Measurements from ENCODE around the gene GALNT10.

GALNT10 gene

DNA sequence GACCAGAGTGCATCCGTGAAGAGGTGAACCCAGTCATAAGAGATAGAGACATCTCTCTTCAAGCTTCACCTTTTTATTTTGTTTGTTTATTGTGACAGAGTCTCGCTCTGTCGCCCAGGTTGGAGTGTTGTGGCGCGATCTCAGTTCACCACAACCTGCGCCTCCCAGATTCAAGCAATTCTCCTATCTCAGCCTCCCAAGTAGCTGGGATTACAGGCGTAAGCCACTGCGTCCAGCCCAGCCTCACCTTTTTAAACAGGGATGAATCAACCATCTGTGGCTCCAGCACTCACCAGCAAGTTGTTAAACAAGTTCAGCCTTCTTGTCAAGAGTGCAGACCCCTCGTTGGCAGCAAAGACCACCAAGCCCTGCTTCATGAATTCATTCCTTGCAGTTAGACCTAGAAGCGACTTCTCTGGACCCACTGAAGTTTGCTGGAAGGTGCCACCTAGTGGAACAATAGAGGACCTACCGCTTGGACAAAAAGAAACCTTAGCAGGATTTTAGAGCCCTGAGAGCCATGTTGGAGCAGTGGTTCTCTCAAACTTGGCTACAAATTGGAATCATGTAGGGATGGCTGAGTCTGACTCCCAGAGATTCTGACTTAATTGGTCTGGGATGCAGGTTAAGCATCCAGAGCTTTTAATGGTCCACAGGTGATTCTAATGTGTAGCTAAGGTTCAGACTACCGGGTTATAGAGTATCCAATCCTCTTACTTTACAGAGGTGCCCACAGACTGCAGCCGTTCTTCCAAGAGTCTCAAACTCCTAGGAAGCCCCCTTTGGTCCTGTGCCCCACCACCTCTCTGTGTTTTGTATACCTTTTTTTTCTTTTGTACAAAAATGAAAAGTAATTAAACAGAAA, 10.5 kb upstream of the GALNT10 start:
- peak; percentile 59 for DNase-seq

GRCh38 chr5:154181161-154181560, 9.4 kb upstream of the GALNT10 start:
- no peak for DNase-seq

- DNase-seq, result no peak
Observed at GRCh38 chr5:154189256-154189818, 1.2 kb upstream of the GALNT10 start.

DNA sequence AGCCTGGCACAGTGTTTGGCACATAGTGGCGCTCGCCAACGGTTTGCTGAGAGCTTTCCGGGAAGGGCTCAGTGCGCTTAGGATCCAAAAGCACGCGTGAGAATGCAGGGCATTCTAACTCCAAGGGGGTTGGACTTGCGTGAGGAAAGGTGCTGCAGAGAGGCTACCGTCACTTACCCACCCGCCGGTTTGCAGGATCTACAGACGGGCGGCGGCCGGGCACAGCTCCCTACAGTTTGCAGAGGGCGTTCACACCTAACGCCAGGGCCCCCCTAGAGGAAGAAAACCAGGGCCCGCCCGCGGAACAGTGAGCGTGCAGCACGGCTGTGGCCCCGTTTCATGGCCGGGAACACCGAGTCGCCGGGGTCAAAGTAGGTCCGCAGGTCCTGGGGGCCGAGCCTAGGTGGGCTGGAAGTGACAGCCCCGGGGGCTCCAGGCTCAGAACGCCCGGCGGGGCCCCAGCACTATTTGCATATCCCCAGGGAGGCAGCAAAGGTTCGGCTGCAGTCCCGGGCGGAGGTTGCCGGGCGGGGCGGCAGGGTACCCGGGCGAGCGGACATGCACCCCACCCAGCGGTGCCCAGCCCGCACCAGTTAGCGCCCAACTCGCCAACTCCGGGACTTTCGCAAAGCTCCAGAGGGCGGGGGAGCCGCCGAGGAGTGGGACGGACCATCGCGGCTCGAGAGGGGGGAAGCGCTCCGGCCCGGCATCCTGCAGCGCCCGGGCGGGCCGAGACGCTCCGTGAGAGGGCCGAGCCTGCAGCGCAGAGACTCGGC, 526 bp upstream of the GALNT10 start:
- peak; percentile 55 for DNase-seq

DNA sequence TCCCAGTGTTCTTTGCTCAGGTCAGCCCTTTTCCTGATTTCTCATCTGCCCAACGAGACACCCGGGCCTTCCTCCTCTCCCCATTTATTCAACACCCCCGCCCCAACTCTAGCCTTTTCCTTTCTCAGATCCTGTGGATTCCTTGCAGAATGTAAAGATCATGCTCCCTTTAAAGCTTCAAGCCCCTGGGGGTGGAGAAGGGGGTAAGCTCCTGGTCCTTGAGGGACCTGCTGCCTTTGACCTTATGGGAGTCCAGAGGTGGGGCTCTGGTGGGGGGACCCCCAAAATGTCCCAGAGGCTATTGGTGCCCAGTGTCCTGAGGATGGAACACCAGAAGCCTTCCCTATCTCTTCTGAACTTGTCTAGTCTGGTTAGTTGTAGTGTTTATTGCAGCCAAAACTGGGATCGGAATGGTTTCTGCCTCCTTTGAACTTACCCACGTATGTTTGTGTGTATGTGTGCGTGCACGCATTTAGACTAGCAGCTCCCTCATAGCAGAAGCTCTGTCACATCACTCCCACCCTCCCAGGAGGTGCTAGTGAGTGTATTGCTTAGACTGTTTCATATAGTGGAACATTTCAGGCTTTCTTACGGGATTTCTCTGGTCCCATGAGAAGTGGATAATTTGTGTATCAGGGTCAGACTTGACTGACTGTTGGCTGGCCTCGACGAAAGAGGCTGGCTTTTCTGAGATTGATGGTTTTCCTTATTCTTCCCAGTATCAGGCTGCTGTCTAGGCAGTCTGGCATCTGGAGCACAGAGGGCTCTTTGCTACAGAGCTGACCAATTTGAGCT, 1.1 kb downstream of the GALNT10 start:
- no peak for DNase-seq

DNA sequence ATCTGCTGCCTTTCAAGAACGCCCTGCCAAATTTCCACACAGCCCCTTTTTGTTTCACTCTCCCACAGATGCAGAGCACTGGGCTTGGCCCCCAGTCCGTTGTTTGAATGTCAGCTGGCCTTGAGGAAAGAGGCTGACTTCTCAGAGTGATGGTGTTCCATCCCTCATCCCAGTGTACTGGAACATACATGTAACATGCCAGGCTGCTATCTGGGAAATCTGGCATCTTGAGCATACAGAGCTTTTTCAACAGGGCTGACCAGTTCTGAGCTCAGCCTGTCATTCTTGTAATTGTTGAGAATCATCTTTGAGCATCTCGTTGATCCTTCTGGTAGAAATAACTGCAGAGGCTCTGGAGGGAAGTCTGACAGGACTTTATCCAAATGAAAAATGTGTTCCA, 2.8 kb downstream of the GALNT10 start:
- DNase-seq, result no peak

GRCh38 chr5:154193701-154194121, 3.2 kb downstream of the GALNT10 start:
- DNase-seq, result no peak

DNA sequence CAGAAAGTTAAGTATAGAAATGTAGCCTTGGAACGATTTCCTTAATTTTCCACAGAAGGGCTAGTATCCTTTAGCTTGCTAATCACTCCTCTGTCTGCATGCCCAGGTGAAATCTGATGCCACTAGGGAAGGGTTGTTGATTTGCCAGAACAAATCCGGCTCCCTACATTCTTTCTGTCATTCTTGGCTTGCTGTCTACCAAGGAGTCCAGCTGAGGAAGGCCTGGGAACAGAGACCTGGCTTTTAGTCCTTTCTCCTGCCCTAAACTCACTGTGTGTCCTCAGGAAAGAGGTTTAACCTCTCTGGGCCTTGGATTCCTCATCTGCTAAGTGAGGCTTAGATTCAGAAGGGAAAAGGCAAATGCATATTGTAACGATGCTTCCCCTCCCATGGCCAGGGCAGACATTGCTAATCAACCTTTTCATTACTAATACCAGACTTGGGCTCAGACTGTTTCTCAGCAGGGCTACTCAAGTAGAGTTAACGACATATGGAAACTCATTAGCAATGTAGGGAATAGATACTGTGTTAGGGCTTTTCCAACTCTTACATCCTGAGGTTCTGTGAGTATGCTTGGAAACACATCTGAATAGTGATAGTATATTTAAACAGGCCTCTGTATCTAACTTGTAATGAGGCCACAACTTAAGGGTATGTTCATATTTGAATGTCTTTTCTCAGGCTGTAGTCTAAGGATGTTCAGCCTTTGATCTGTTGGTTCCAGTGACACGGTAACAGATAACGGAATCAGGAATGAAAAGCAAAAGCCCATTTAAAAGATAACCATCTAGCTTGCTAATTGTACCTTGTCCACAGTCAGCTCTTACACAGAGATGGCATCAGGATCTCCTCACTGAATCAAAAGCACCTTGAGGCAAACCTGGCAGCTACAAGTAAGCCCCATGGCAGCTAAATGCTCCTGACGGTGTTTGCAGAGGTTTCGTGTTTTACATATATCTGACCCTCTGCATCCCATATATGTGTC, 4.1 kb downstream of the GALNT10 start:
- no peak for DNase-seq

GRCh38 chr5:154196281-154196680, 5.7 kb downstream of the GALNT10 start:
- no peak for DNase-seq

- DNase-seq, result peak; percentile 64
Observed at GRCh38 chr5:154196955-154197652, 6.6 kb downstream of the GALNT10 start.

- DNase-seq, result peak; percentile 98
Observed at GRCh38 chr5:154197801-154198491, 7.4 kb downstream of the GALNT10 start.

- DNase-seq, result peak; percentile 62
Observed at GRCh38 chr5:154198611-154199230, 8.2 kb downstream of the GALNT10 start.

GRCh38 chr5:154199263-154199662, 8.7 kb downstream of the GALNT10 start:
- DNase-seq, result no peak

GRCh38 chr5:154199671-154200220, 9.2 kb downstream of the GALNT10 start:
- no peak for DNase-seq

DNA sequence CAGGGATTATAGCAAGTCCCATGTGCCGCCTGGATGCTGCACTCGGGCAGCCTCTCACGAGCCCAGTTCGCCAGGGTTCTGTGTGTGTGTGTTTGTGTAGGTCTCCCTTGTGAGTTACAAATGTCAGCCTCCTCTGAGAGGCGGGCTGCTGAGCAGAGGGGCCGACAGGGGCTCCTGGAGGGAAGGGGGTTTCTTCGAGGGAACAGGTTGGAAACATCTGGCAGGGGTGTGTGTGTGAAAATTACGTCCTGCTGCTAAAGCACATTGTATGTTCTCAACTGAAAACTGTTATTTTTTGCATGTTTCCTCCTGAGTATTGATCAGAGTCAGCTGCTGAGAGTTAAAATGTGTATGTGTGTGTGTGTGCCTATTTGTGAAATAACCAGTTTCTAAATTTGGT, 9.7 kb downstream of the GALNT10 start:
- no peak for DNase-seq

GRCh38 chr5:154201108-154201769, 10.7 kb downstream of the GALNT10 start:
- DNase-seq, result no peak

DNA sequence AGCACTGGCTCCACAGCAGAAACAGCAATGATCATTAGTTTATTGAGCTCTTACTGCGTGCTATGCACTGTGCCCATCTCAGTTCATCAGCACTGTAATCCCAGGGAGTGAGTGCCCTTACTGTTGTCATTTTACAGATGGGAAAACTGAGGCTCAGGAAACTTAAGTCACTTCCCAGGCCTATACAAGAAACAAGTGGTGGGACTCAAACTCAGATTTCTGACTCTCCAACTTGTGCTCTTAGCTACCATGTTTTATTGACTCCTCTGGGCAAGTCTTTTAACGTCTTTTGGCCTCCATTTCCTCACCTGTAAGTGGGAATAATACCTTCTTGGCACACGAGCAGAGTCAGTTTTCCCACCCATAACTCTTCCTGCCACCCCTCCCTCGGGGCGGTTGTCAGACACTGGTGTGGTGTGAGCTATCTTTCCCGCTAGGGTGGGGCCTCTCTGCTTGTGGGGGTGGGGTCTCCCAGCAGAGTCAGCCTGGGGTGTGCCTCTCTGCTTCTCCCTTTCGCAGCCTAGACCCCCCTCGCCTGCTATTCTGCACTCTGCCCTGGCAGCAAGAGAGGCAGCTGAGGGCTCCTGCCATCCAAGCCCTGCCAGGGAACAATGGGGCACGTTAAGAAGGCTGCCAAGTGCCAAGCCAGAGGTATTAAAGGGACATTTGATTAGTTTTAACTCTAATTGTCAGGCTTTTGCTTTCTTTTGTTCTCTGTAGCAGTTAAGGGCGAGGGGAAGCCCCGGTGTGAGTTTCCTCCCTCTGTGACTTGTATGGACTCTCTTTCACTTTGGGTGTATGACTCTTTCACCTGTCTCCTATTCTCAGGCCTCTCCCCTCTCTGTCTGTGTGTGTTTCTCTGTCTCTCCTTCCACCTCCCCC, 12.1 kb downstream of the GALNT10 start:
- DNase-seq, result peak; percentile 41

All from NCI-H2029 (cell line).